HEK293 (cell line): ENCODE data around the gene PKNOX2.
A peak's percentile ranks its signal among the peaks of the same experiment; 100 is the strongest.

Experiments
- CTCF ChIA-PET: fragments of 350-600 bp; formaldehyde crosslinking; extraction: SDS; loops from one replicate; lab custom pipeline; 2021; ENCODE audit warnings: antibody characterized with exemption; lab: Yijun Ruan, JAX
- POLR2A ChIA-PET: fragments of 300-600 bp; formaldehyde crosslinking; extraction: SDS; loops from one replicate; lab custom pipeline; 2020; ENCODE audit warnings: antibody characterized with exemption, inconsistent platforms; lab: Yijun Ruan, JAX
- H3K27ac ChIP-seq: fragments of 200-500 bp; sonication (Bioruptor generic); 2 replicates; pipeline ENCODE4 v1.5.1; 2014; ENCODE audit warnings: low read depth, low read length, control low read depth, inconsistent platforms; ENCODE audit errors: extremely low read depth
- H3K36me3 ChIP-seq, 2 experiments: fragments of 200-500 bp in 1 of 2; sonication (Bioruptor generic) in 1 of 2; 1 replicate in 1 of 2; 2 replicates in 1 of 2; pipeline ENCODE4 v1.5.1; 2014 to 2017; ENCODE audit warnings: inconsistent platforms in 2 of 2, low read length in 2 of 2; ENCODE audit not compliant: control insufficient read depth in 2 of 2, insufficient read depth in 1 of 2
- H3K4me1 ChIP-seq: fragments of 200-500 bp; sonication (Bioruptor generic); 2 replicates; pipeline ENCODE4 v1.5.1; 2014; ENCODE audit warnings: mild to moderate bottlenecking, low read length, inconsistent platforms; ENCODE audit not compliant: control insufficient read depth, insufficient read depth
- H3K4me3 ChIP-seq: 2 replicates; pipeline ENCODE4 v1.5.1; 2011; ENCODE audit warnings: low read depth, mild to moderate bottlenecking, control low read depth, low read length, moderate library complexity
- H3K9me3 ChIP-seq: fragments of 200-500 bp; sonication (Bioruptor generic); 2 replicates; pipeline ENCODE4 v1.5.1; 2014; ENCODE audit warnings: low read depth, low read length, inconsistent platforms; ENCODE audit not compliant: control insufficient read depth, insufficient read depth
- BCL11A ChIP-seq: fragments of 450-650 bp; formaldehyde crosslinking; IDR thresholded peaks from 2 replicates; pipeline ENCODE4 v1.5.1; 2016; ENCODE audit warnings: low read depth, missing biosample characterization, missing genetic modification characterization
- HOXC10 ChIP-seq: sonication (generic); formaldehyde crosslinking; IDR thresholded peaks from 2 replicates; pipeline ENCODE4 v1.8.1; 2023; ENCODE audit warnings: mild to moderate bottlenecking, missing genetic modification reagents
- KLF16 ChIP-seq: fragments of 450-650 bp; formaldehyde crosslinking; IDR thresholded peaks from 2 replicates; pipeline ENCODE4 v1.5.1; 2017; ENCODE audit warnings: missing biosample characterization, missing genetic modification characterization
- MYNN ChIP-seq: fragments of 450-650 bp; formaldehyde crosslinking; IDR thresholded peaks from 2 replicates; pipeline ENCODE4 v1.5.1; 2016; ENCODE audit warnings: missing biosample characterization, missing genetic modification characterization, borderline replicate concordance
- ZNF311 ChIP-seq: fragments of 450-650 bp; formaldehyde crosslinking; IDR thresholded peaks from 2 replicates; pipeline ENCODE4 v1.5.1; 2017; ENCODE audit warnings: missing biosample characterization, missing genetic modification characterization, borderline replicate concordance
- ZNF76 ChIP-seq: fragments of 450-650 bp; formaldehyde crosslinking; IDR thresholded peaks from 2 replicates; pipeline ENCODE4; 2016; ENCODE audit warnings: low read depth, missing biosample characterization, missing genetic modification characterization, borderline replicate concordance
- TF ChIP-seq, protein P1 (sequence below): fragments of 450-650 bp; formaldehyde crosslinking; IDR thresholded peaks from 2 replicates; pipeline ENCODE4 v1.5.1; 2016; ENCODE audit warnings: missing biosample characterization, missing genetic modification characterization
- TF ChIP-seq, protein P2 (sequence below): fragments of 450-650 bp; formaldehyde crosslinking; IDR thresholded peaks from 2 replicates; pipeline ENCODE4 v1.5.1; 2016; ENCODE audit warnings: missing biosample characterization, missing genetic modification characterization
- TF ChIP-seq, protein P3 (sequence below): fragments of 450-650 bp; formaldehyde crosslinking; IDR thresholded peaks from 2 replicates; pipeline ENCODE4 v1.5.1; 2016; ENCODE audit warnings: missing biosample characterization, missing genetic modification characterization
- TF ChIP-seq, protein P4 (sequence below): fragments of 450-650 bp; formaldehyde crosslinking; IDR thresholded peaks from 2 replicates; pipeline ENCODE4 v1.5.1; 2016; ENCODE audit warnings: missing biosample characterization, missing genetic modification characterization, low read depth

PKNOX2 gene

DNA sequence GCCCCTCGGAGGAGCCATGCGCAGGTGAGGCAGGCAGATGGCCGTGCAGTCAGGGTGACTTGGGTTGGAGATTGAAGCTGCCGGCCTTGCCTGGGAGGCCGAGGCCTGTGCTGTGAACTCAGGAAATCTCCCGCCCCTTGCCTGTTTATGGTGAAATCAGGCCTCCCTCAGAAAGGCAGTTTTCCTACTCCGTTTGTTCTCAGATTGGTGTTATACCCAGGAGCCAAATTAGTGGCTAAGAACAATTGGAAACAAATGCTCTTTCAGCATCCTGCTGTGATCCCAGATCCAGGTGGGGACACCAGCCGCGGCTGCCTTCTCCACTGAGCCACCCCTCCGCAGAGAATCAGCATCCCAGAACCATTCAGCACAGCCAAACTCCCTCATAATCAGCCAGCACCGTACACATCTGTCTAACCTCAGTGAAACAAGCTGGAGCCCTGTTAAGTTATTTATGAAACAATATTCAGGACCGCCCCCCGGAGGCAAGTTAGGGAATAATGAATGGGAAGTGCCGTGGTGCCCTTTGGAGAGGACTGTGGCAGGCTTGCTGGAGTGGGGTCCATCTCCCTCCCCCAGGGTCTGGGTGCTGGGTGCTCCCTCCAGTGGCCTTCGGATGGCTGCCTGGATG is 60.0 kb downstream of the PKNOX2 start:
- H3K27ac ChIP-seq, result no peak overlapping the region
- CTCF ChIA-PET, result interaction anchor here (0.6 to 1.9 kb wide), 8 partner anchors 11 to 387 kb away, joined by 3 to 6 read pairs (median 3); no protein-coding TSS in a partner anchor
- no peaks in the 10 kb centered on the region for H3K4me1 ChIP-seq
- no peak overlapping the region for H3K4me3 ChIP-seq
- H3K36me3 ChIP-seq, result no peaks in the 10 kb centered on the region
- TF ChIP-seq, protein P1, sequence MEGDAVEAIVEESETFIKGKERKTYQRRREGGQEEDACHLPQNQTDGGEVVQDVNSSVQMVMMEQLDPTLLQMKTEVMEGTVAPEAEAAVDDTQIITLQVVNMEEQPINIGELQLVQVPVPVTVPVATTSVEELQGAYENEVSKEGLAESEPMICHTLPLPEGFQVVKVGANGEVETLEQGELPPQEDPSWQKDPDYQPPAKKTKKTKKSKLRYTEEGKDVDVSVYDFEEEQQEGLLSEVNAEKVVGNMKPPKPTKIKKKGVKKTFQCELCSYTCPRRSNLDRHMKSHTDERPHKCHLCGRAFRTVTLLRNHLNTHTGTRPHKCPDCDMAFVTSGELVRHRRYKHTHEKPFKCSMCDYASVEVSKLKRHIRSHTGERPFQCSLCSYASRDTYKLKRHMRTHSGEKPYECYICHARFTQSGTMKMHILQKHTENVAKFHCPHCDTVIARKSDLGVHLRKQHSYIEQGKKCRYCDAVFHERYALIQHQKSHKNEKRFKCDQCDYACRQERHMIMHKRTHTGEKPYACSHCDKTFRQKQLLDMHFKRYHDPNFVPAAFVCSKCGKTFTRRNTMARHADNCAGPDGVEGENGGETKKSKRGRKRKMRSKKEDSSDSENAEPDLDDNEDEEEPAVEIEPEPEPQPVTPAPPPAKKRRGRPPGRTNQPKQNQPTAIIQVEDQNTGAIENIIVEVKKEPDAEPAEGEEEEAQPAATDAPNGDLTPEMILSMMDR, result peak; percentile 44; the same call in 1 of the 2 replicates
- TF ChIP-seq MYNN (tag by site-specific recombination), result no peak
- H3K9me3 ChIP-seq, result no peaks in the 10 kb centered on the region
- POLR2A ChIA-PET, result no interaction called here

DNA sequence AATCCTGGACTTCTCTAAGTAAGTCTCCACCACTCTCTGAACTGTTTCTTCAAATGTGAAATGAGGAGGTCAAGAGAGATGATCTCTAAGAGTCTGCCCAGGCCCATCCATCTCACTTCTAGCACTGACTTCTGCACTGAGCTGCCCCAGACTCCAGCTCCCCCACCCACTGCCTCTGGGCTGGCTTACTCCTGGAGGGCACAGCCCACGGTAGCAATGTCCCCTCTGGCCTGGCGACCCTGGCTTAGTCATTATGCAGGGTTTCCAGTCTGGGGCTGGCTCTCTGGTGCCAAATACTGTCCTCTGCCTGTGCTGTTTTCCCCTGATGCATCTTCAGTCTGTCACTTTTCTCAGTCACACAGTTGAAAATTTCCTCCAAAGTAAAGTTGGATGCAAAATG is 60.9 kb downstream of the PKNOX2 start:
- H3K4me1 ChIP-seq, result no peaks in the 10 kb centered on the region
- TF ChIP-seq, protein P2, sequence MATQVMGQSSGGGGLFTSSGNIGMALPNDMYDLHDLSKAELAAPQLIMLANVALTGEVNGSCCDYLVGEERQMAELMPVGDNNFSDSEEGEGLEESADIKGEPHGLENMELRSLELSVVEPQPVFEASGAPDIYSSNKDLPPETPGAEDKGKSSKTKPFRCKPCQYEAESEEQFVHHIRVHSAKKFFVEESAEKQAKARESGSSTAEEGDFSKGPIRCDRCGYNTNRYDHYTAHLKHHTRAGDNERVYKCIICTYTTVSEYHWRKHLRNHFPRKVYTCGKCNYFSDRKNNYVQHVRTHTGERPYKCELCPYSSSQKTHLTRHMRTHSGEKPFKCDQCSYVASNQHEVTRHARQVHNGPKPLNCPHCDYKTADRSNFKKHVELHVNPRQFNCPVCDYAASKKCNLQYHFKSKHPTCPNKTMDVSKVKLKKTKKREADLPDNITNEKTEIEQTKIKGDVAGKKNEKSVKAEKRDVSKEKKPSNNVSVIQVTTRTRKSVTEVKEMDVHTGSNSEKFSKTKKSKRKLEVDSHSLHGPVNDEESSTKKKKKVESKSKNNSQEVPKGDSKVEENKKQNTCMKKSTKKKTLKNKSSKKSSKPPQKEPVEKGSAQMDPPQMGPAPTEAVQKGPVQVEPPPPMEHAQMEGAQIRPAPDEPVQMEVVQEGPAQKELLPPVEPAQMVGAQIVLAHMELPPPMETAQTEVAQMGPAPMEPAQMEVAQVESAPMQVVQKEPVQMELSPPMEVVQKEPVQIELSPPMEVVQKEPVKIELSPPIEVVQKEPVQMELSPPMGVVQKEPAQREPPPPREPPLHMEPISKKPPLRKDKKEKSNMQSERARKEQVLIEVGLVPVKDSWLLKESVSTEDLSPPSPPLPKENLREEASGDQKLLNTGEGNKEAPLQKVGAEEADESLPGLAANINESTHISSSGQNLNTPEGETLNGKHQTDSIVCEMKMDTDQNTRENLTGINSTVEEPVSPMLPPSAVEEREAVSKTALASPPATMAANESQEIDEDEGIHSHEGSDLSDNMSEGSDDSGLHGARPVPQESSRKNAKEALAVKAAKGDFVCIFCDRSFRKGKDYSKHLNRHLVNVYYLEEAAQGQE, result no peak
- TF ChIP-seq, all 188 proteins: peak for 0
- no peak overlapping the region for H3K4me3 ChIP-seq
- ChIA-PET CTCF (interaction anchor here (0.8 to 1.9 kb wide), 3 partner anchors 10 to 134 kb away, joined by 3 to 6 read pairs (median 3); no protein-coding TSS in a partner anchor), POLR2A (no interaction called here)
- H3K27ac ChIP-seq, result no peak overlapping the region
- no peaks in the 10 kb centered on the region for H3K36me3 ChIP-seq
- no peaks in the 10 kb centered on the region for H3K9me3 ChIP-seq

DNA sequence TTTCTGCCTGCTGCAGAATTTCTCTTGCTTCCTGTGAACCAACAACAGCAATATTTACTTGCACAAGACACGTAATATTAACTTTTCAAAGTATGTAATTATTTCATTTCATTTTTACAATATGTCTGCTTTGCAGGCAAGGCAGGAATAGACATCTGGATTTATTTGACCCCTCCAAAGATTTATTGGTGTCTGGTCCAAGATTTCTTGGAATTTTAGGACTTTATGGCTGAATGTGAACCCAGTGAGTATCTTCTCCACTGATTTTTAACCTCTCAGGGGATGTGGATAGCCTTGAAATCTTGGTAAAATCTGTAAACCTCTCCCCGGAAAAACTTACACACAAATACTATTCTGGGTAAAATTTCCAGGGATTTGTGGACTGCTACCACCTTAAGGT is 61.5 kb downstream of the PKNOX2 start:
- no peak overlapping the region for H3K4me3 ChIP-seq
- no peak overlapping the region for H3K27ac ChIP-seq
- CTCF ChIA-PET, result interaction anchor here (1.5 kb wide), 1 partner anchor 9 kb away, joined by 3 read pairs; no protein-coding TSS in a partner anchor
- H3K9me3 ChIP-seq, result no peaks in the 10 kb centered on the region
- H3K4me1 ChIP-seq, result no peaks in the 10 kb centered on the region
- no peak for TF ChIP-seq ZNF76 (tag by site-specific recombination)
- no peak for TF ChIP-seq KLF16 (tag by site-specific recombination)
- TF ChIP-seq, protein P3, sequence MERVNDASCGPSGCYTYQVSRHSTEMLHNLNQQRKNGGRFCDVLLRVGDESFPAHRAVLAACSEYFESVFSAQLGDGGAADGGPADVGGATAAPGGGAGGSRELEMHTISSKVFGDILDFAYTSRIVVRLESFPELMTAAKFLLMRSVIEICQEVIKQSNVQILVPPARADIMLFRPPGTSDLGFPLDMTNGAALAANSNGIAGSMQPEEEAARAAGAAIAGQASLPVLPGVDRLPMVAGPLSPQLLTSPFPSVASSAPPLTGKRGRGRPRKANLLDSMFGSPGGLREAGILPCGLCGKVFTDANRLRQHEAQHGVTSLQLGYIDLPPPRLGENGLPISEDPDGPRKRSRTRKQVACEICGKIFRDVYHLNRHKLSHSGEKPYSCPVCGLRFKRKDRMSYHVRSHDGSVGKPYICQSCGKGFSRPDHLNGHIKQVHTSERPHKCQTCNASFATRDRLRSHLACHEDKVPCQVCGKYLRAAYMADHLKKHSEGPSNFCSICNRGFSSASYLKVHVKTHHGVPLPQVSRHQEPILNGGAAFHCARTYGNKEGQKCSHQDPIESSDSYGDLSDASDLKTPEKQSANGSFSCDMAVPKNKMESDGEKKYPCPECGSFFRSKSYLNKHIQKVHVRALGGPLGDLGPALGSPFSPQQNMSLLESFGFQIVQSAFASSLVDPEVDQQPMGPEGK, result no peak
- TF ChIP-seq, protein P4, sequence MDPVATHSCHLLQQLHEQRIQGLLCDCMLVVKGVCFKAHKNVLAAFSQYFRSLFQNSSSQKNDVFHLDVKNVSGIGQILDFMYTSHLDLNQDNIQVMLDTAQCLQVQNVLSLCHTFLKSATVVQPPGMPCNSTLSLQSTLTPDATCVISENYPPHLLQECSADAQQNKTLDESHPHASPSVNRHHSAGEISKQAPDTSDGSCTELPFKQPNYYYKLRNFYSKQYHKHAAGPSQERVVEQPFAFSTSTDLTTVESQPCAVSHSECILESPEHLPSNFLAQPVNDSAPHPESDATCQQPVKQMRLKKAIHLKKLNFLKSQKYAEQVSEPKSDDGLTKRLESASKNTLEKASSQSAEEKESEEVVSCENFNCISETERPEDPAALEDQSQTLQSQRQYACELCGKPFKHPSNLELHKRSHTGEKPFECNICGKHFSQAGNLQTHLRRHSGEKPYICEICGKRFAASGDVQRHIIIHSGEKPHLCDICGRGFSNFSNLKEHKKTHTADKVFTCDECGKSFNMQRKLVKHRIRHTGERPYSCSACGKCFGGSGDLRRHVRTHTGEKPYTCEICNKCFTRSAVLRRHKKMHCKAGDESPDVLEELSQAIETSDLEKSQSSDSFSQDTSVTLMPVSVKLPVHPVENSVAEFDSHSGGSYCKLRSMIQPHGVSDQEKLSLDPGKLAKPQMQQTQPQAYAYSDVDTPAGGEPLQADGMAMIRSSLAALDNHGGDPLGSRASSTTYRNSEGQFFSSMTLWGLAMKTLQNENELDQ (tag by site-specific recombination), result no peak
- no peak for TF ChIP-seq BCL11A (tag by site-specific recombination)
- TF ChIP-seq HOXC10 (CRISPR knock-in tag), result no peak
- no peak for TF ChIP-seq ZNF311 (tag by site-specific recombination)
- POLR2A ChIA-PET, result no interaction called here
- H3K36me3 ChIP-seq, result no peaks in the 10 kb centered on the region
